RWPE1 (cell line): ENCODE measurements around the gene CEP78.
"Not testable (repeated sequence)": the region's sequence is repeated elsewhere in the genome, so short reads cannot be mapped to it uniquely, and the experiment has no call there.

Source experiments
- CTCF ChIA-PET: fragments of 350-600 bp; sonication (Branson Sonifier 250); formaldehyde crosslinking; extraction: SDS; loops from one replicate; lab custom pipeline; 2021; lab: Yijun Ruan, JAX
- POLR2A ChIA-PET: fragments of 400-600 bp; formaldehyde crosslinking; extraction: SDS; loops from one replicate; lab custom pipeline; 2020; ENCODE audit warnings: antibody characterized with exemption; ENCODE audit not compliant: low non-redundant PET; lab: Yijun Ruan, JAX
- DNase-seq: peaks from one replicate; pipeline ENCODE4 v3.0.0; 2012; ENCODE audit warnings: low spot score
- H3K27ac ChIP-seq: fragments of 450-650 bp; 2 replicates; pipeline ENCODE4 v1.5.1; 2017
- CTCF ChIP-seq: fragments of 450-650 bp; conservative IDR thresholded peaks from 2 replicates; pipeline ENCODE4 v1.5.1; 2017; ENCODE audit warnings: low read depth, mild to moderate bottlenecking

CEP78 gene

GRCh38 chr9:78212868-78213267 is 23.0 kb upstream of the CEP78 start:
- DNase-seq = no peak
- no peak for TF ChIP-seq CTCF
- ChIA-PET CTCF (interaction anchor here (0.6 to 1.2 kb wide), 3 partner anchors 401 to 750 kb away, joined by 3 to 6 read pairs (median 5); no protein-coding TSS in a partner anchor), POLR2A (no interaction called here)
- no peak overlapping the region for H3K27ac ChIP-seq

GRCh38 chr9:78213712-78214111 is 22.2 kb upstream of the CEP78 start:
- no peak for DNase-seq
- H3K27ac ChIP-seq = no peak overlapping the region
- CTCF ChIA-PET = interaction anchor here (0.6 to 0.9 kb wide), 2 partner anchors 61 to 423 kb away, joined by 3 to 5 read pairs; no protein-coding TSS in a partner anchor
- TF ChIP-seq CTCF = no peak
- POLR2A ChIA-PET = no interaction called here

GRCh38 chr9:78214492-78214891 is 21.4 kb upstream of the CEP78 start:
- no peak for DNase-seq
- no peak for TF ChIP-seq CTCF
- POLR2A ChIA-PET = no interaction called here
- CTCF ChIA-PET = interaction anchor here (0.6 to 0.9 kb wide), 3 partner anchors 62 to 757 kb away, joined by 3 to 5 read pairs (median 3); no protein-coding TSS in a partner anchor
- no peak overlapping the region for H3K27ac ChIP-seq

GRCh38 chr9:78215706-78216105 is 20.2 kb upstream of the CEP78 start:
- H3K27ac ChIP-seq = no peak overlapping the region
- DNase-seq = no peak
- POLR2A ChIA-PET = interaction anchor here (0.6 kb wide), 1 partner anchor 229 kb away, joined by 3 read pairs; no protein-coding TSS in a partner anchor
- no peak for TF ChIP-seq CTCF
- CTCF ChIA-PET = interaction anchor here (1.0 kb wide), 1 partner anchor 9 kb away, joined by 7 read pairs; no protein-coding TSS in a partner anchor

GRCh38 chr9:78218890-78219289 is 17.0 kb upstream of the CEP78 start:
- POLR2A ChIA-PET = no interaction called here
- TF ChIP-seq CTCF = no peak
- no peak for DNase-seq
- no peak overlapping the region for H3K27ac ChIP-seq
- CTCF ChIA-PET = interaction anchor here (0.6 to 0.7 kb wide), 2 partner anchors 87 to 334 kb away, joined by 3 to 4 read pairs; no protein-coding TSS in a partner anchor

GRCh38 chr9:78221425-78221824 is 14.4 kb upstream of the CEP78 start:
- ChIA-PET POLR2A (no interaction called here), CTCF (no interaction called here)
- no peak for TF ChIP-seq CTCF
- no peak for DNase-seq
- H3K27ac ChIP-seq = no peak overlapping the region

GRCh38 chr9:78221841-78222240 is 14.0 kb upstream of the CEP78 start:
- H3K27ac ChIP-seq, POLR2A ChIA-PET, DNase-seq: not testable (repeated sequence)
- CTCF ChIA-PET = interaction anchor here (0.7 kb wide), 1 partner anchor 148 kb away, joined by 3 read pairs; no protein-coding TSS in a partner anchor
